Tibial nerve (tissue), 4 donors: Measurements from ENCODE around the gene RANBP9.

ENCODE experiments used
- EP300 ChIP-seq, 2 donors: sonication (generic); formaldehyde crosslinking; IDR thresholded peaks; one replicate each; pipeline ENCODE4 v1.6.1; 2017; ENCODE audit warnings: antibody characterized with exemption in 2 of 2, mild to moderate bottlenecking in 1 of 2
- POLR2A ChIP-seq, 2 donors: fragments of 450-650 bp; IDR thresholded peaks; one replicate each; pipeline ENCODE4 v1.6.1; 2017; ENCODE audit warnings: antibody characterized with exemption in 2 of 2, mild to moderate bottlenecking in 2 of 2, moderate library complexity in 2 of 2
- TF ChIP-seq, protein P1 (sequence below), 5 experiments: fragments of 200-600 bp in 3 of 5; fragments of 450-650 bp in 2 of 5; sonication (generic) in 3 of 5; IDR thresholded peaks; one replicate each; pipeline ENCODE4 v1.5.1; 2016 to 2019; ENCODE audit warnings: antibody characterized with exemption in 5 of 5, mild to moderate bottlenecking in 3 of 5, moderate library complexity in 2 of 5

DNA sequence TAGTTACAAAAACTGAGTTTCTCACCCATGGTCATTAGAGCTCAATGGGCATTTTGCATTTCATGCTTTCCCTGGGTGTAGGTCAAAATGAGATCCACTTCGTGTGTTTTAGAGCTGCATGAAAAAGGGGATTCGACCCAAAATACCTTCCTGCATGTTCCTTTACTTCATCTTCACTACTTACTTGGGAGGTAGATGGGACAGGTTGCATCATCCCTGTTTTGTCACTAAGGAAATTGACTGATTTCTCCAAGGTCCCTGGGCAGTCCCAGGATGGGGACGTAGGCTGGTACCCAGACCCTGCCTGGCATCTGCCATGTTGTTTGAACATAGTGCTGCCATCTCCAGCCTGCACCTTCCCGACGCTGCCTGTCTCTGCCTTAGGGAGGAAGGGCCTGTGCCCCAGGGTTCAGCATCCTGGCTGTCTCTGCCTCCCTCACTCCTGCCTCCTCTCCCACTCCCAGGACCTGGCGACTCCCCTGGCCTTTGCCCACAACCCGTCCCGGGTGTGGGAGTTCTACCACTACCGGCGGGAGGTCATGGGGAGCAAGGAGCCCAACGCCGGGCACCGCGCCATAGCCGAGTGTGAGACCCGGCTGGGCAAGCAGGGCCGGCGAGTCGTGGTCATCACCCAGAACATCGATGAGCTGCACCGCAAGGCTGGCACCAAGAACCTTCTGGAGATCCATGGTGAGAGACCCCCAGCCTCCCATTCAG is 120.3 kb downstream of the RANBP9 start:
- TF ChIP-seq, protein P1, sequence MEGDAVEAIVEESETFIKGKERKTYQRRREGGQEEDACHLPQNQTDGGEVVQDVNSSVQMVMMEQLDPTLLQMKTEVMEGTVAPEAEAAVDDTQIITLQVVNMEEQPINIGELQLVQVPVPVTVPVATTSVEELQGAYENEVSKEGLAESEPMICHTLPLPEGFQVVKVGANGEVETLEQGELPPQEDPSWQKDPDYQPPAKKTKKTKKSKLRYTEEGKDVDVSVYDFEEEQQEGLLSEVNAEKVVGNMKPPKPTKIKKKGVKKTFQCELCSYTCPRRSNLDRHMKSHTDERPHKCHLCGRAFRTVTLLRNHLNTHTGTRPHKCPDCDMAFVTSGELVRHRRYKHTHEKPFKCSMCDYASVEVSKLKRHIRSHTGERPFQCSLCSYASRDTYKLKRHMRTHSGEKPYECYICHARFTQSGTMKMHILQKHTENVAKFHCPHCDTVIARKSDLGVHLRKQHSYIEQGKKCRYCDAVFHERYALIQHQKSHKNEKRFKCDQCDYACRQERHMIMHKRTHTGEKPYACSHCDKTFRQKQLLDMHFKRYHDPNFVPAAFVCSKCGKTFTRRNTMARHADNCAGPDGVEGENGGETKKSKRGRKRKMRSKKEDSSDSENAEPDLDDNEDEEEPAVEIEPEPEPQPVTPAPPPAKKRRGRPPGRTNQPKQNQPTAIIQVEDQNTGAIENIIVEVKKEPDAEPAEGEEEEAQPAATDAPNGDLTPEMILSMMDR (IDR thresholded peaks at IDR 0.05) = no peak
- TF ChIP-seq POLR2A (IDR thresholded peaks at IDR 0.05) = no peak
- no peak for TF ChIP-seq EP300 (IDR thresholded peaks at IDR 0.05)
